ENCODE results near the gene SBSN.

SBSN gene

DNA sequence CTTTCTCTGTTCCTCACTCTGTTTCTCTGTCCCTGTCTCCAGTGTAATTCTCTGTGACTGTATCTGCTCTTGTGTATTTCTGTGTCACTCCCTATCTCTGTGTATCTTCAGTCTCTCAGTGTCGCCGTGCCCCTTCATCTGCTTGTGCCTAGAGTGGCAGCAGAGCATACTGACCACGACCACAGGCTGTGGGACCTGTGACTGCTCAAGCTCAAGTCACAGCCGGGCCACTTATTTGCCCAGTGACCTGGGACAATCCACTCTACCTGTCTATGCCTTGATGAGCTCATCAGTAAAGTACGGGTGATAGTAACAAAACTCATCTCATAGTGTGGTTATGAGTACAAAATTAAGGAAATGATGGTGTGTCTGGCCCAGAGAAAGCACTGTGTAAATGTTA is 26.0 kb upstream of the SBSN start:
- DNase-seq = no peak

DNA sequence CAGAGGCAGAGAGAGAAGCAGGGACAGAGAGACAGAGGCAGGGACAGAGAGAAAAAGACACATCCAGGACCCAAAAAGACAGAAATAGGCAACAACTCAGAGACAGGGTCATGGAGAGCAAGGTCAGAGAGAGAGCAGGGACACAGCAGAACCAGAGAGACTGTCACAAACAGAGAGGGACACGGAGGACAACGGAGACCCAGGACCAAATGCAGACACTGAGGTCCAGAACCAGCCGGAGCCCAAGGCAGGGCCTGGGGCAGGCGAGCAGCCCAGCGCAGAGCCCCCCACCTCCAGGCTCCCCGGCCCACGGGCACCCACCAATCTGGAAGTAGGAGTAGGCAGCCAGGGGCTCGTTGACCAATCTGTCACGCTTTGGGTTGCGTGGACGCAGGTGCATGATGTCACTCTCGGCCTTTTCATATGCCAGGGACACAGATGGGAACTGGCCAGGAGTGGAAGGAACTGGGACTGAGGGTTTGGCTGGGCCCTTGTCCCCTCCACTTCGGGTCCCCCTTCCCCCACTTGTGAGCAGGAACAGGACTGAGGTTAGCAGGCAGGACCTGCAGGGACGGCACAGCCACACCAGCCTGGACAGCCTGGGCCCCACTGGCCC is 25.4 kb upstream of the SBSN start:
- DNase-seq = no peak

DNA sequence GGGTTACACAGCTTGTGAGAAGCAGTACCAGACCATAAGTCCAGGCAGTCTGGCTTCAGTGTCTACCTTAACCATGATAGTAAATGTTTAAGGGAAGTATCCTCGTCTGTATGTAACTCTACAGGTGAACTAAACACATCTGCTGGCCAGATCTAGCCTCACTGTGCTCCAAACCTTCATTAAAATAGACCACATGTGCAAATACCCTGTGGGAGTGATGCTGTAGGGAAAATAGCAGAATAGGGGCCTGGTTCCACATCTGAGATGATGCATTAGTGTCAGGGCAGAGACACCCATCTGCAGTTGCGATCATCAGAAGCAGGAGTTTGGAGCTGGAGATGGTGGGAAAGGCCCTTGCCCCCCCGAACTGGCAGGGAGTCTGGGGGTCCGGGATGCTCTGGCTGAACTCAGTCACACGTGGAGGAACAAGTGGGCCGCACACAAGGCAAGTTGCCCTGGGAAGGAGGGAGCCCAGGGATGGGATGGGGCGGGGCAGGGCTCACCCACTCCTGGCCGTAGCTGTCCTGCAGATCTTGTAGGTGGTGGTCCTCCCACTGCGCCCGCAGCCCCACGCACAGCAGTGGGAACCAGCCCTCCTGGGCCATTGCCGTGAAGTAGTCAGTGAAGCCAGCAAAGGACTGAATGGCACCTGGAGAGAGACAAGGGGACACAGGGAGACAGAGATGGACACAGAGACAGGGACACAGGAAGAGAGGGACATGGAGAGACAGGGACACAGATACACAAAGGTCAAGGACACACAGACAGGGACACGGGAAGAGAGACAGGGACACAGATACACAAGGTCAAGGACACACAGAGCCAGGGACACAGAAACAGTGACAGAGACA is 24.6 kb upstream of the SBSN start:
- DNase-seq = no peak

DNA sequence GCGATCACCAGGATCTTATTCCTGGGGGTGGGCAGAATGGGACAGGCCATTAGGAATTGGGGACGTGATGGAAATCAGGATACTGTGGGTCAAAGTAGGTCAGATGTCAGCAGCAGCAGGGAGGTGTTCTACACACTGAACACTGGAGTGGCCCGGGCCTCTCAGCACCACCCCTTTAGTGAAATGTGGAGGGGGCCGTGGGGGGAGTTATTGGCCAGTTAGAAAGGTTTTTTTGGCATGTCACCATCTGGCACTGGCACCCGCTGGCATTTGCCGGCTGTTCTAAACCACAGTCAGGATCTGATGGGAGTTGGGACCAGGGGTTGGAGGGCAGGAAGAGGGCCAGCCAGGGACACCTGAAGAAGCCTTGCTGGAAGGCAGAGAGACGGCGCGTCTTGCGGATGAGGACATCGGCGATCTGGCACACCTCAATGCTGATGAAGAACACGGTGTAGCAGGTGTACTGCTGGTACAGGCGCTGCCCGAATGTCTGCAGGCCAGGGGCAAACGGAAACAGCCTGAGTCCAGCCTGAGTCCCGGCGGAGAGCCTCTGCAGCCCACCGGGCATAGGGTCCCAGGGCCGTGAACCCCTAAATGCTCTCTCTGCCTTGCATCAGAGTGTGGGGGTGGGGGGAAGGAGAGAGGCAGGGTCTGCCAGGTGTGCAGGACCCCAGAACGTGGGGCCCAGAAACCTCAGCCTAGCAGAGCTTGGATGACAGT is 23.1 kb upstream of the SBSN start:
- no peak for DNase-seq

DNA sequence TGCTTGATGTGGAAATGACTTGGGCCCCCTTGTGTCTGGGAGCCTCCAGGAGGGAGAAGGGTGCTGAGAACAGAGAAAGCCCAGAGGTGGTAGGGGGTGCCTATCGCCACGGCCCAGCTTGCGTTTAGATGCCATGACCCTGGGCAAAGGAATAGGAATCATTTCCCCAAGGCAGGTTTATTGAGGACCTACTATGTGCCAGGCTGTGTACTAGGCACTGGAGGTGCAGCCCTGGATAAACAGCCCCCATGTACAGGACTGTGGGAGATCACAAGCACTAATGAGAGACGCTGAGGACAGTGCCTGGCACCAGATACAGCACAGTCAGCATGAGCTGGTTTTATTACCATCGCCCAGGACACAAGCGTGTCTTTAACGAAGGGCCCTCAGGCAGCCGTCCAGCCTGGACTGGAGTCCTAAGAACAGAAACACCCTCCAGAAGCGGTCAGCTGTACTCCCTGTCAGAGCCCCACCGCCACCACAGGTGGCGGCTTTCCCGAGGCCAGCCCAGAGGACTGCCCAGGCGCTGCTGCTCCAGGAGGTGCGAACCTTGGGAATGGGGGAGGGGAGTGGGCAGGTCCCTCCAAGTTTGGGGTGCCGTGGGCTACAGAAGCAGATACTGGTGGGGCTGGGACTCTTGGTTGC is 21.9 kb upstream of the SBSN start:
- DNase-seq = no peak

DNA sequence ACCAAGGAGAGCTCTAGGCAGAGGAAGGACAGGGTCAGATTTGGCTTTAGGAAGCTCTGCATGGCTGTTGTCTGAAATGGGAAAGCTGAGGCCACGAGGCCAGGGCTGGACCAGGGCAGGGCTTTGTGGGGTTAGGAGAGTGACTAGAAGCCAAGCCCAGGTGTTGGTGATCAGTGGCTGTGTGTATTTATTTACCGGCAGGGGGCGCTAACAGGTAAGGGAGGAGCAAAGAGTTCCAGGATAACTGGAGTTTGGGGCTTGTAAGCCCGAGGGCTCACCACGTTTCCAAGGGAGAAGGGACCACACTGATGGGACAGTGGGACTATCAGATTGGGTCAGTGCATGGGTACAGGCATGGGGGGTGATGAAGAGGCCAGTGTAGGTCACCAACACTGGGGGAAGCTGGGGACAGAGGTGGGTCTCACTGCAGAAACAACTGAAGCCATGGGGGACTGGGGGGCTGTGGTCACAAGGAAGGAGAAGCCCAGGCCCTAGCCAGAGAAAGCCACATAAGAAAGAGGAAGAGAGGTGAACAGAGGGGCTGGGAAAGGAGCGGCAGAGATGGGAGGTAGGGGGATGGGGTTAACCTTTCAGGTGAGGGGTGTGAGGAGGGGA is 21.2 kb upstream of the SBSN start:
- DNase-seq = peak; percentile 62

DNA sequence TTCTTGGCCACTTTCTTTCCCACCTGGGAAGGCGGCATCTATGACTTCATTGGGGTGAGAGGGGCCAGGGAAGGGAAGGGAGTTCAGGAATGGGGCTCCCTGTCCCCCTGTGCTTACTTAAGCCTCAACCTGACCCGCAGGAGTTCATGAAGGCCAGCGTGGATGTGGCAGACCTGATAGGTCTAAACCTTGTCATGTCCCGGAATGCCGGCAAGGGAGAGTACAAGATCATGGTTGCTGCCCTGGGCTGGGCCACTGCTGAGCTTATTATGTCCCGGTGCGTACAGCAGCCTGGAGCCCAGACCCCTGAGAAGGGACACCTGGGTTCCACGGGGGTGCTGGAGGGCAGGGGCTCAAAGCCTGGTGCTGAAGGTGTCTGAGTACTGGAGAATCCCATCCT is 18.4 kb upstream of the SBSN start:
- no peak for DNase-seq

DNA sequence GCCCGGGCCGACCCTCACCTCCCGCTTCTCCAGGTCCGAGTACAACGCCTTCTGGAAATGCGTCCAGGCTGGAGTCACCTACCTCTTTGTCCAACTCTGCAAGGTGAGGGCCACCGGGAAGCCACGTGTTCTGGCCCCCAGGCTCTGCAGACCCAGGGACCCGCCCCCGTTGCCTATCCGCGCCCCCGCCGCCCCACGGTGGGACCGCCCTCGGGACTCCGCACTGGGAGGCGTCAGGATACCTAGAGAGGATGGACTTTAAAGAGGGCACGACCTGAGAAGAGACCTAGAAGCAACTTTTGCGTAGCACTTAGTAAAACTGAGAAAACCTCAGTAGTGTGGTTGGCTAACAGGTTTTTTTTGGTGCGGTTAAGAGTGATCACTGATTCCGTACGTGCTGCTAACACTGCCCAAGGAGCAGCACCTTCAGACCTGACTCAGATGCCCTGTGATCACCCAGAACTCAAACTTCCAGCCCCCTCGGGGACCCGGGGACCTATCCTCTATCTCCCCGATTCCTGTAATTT is 17.8 kb upstream of the SBSN start:
- peak; percentile 34 for DNase-seq

DNA sequence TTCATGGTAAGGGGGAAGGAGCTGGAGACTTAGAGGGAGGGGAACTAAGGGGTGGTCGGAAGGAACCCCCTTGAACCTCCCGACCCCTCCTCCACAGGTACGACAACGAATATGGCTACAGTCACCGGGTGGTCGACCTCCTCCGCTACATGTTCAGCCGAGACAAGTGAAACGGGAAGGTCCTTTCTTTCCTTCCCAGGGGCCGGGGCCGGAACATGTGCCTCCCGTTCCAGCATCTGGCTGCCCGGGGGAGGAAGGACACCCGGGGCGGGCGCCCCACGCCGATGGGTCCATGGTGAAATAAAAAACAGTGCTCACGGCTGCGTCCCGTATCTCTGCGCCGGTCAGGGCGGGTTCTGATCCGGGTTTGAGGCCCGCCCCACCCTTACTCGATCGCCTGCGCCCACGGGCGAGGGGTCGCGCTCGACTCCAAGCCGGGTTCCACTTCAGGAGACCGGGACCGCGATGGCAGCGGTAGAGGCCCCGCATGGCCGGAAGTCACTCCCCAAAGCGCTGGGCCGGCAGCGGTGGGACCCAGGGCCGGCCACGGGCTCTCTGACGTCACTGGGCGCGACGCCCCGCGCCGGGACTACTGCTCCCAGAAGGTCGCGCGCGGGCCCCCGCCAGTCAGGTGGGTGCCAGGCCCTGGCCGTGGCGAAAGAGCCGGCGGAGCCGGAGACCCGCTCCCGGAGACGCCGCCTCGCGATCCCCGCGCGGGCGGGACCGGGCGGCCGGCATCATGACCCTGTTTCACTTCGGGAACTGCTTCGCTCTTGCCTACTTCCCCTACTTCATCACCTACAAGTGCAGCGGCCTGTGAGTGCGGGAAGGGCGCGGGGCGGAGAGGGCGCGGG is 17.1 kb upstream of the SBSN start, which contains the start of gene TMEM147:
Gene TMEM147 (plus strand): TSS at position 626 of the 854 bp plus-strand sequence. CDS start 114 bp downstream, at position 740.
- DNase-seq = peak; percentile 69

DNA sequence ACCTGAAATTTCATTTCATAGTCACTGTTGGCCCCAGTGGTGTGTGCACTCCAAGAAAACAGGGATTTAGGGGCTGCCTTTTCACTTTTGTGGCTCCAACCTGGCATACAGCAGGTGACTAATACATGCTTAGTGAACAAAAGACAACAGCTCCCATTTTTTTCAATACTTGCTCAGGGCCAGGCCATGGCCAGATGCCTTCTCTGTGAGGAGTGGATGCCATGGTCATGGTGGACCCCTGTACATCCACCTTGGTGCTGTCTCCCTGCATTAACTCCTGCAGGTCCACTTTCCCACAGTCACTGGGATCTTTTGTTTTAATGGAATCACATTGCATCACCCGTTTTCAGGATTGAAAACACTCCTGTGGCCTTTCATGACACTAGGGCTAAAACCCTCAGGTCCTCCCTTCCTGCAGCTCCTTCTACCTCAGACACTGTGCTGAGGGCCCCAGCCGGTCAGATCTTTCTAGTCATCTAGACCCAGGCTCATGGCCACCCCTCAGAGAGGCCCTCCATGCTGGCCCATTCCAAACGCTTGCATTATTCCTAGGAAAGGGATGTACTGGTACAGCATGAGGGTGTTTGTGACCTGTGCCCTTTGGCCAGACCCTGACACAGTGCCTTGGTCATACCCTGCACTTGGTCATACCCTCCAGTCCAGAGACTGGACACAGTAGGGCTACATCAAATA is 16.1 kb upstream of the SBSN start:
- DNase-seq = no peak

DNA sequence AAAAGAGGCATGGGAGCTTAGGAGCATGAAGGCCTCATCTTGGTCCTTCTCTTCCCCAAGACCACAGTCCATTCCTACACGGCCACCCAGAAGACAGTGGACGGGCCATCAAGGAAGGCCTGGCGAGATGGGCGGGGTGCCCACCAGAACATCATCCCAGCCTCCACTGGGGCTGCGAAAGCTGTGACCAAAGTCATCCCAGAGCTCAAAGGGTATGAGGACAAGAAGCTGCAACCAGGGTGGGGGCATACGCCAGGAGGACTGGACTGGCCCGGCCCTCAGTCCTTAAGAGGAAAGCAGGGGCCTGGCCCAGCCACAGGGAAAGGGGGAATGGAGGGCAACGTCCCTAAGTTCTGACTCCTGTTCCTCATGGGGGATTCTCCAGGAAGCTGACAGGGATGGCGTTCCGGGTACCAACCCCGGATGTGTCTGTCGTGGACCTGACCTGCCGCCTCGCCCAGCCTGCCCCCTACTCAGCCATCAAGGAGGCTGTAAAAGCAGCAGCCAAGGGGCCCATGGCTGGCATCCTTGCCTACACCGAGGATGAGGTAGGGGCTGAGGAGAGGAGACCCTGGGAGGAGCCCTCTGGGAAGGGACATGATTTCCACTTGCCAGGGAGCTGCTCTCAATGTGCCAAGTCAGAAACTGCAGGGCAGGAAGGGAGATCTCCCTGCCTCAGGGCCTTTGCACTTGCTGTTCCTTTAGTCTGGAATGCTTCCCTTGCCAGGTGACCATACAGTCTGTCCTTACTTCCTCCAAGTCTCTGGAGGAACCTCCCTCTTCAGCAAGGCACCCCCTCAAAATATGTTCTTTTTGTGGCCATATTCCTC is 15.4 kb upstream of the SBSN start:
- DNase-seq = no peak

DNA sequence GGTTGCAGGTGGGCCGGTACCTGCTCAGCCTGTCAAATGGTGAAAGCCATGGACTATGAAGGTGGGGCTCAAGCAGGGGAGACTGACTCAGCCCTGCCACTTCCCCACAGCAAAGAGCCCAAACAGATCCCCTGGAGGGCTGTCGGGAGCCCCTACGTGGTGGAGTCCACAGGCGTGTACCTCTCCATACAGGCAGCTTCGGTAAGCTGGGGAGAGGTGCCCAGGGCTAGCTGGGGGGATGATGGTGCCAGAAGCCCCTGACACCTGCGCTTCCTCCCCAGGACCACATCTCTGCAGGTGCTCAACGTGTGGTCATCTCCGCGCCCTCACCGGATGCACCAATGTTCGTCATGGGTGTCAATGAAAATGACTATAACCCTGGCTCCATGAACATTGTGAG is 14.1 kb upstream of the SBSN start:
- no peak for DNase-seq

DNA sequence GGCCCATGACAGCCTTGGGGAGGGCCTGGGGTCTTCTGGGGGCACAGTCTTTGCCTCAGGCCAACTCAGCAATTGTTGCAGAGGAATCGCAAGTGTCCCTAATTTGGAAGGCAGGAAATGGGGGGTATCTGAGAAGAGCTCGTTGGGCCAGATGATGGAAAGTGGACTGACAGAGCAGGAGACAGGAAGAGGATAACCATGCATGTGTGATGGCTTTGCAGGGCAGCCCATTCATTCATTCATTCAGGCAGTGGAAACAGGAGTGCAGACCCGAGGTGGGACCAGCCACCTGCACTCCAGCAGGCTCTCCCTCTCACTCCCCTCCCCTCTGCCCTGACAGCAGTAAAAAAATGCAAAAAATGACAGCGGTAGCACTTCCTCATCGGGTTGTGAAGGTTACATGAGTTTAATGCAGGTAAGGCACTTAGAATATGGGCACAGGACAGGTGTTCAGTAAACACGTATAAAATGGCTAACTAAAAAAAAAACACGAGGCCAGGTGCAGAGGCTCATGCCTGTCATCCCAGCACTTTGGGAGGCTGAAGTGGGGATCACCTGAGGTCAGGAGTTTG is 12.3 kb upstream of the SBSN start:
- no peak for DNase-seq

DNA sequence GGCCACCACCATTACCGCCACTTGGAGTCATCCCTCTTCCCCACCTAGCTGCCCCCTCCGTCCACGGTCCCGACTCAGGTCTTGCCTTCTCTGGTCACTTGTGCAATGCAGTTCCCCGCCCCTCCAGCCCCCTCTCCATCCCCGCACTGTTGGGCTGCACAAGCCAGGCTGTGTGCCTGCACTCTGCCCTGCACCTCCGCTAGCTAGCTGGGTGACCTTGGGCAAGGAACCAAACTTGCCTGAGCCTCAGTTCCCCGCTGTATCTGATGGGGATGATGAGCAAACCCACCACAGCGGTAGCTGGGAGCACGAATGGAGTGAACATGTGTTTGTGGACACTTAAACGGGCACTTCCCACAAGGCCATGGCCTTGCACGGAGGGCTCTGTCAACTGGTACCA is 11.7 kb upstream of the SBSN start:
- no peak for DNase-seq

DNA sequence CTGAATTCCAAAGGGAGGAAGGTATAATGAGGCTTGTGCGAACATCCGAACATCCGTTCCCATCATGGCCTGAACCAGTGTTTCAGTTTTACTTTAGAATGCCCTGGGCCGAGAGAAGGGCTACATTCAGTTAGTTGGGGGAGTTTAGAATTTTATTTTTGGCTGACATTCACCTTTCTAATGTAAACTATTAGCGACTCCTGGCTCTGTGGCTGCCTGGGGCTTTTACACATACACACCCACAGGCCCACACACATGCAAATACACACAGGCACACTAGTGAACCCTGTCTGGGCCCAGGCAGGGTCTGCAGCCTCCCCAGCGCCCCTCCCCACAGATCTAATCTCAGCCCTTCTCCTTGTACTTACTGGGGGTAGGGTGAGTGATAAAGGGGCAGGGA is 11.2 kb upstream of the SBSN start:
- no peak for DNase-seq

DNA sequence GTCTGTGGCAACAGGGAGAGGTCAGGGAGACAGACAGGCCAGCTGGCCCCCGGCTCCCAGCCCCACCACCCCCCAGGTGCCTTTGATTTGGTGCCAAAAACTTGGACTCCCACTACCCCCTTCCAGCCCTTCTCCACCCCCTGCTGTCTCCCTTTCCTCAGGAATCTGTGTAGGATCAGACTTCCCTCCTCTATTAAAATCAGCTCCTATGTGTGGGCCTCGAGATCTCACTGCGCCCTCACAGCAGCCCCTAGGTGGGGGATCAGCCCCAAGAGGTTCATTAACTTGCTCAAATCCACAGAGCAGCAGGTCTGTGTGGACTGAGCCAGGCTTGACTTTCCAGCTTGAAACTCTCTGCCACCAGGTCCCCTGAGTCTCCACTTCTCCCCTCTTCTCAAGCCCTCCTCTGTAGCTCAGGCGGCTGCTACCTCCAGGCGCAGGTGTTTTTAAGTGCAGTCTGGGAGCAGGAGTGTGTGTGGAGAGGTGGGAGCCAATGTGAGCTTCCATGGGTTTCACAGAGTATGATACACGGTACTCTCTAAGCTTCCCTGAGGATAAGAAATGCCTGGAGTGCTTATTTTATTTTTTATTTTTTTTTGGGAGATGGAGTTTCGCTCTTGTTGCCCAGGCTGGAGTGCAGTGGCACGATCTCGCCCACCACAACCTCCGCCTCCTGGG is 6.8 kb upstream of the SBSN start:
- DNase-seq = no peak

DNA sequence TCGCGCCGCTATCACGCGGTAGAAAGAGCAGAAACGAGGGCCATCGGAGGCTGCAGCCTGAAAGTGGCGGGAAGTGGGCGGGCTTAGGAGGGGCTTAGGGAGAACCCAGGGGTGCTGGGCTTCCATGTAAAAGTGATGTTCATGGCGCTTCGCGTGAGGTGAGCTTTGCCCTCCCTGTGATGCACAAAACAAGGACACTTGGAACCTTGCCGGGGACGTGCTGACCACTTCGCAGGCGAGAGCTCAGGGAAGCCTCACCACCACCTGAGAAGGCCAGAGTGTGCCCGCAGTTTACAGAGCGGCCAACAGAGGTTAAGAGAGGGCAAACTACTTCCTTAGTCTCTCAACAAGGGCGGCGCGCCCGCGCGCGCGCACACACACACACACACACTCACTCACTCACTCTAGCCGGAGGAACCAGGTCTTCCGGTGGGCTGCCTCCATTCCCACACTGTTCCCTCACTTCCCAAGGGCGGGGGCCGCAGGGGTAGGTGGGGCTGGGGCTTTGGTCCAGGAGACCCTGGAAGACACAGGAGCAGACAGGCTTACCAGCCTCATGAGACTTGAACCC is 5.8 kb upstream of the SBSN start:
- no peak for DNase-seq

DNA sequence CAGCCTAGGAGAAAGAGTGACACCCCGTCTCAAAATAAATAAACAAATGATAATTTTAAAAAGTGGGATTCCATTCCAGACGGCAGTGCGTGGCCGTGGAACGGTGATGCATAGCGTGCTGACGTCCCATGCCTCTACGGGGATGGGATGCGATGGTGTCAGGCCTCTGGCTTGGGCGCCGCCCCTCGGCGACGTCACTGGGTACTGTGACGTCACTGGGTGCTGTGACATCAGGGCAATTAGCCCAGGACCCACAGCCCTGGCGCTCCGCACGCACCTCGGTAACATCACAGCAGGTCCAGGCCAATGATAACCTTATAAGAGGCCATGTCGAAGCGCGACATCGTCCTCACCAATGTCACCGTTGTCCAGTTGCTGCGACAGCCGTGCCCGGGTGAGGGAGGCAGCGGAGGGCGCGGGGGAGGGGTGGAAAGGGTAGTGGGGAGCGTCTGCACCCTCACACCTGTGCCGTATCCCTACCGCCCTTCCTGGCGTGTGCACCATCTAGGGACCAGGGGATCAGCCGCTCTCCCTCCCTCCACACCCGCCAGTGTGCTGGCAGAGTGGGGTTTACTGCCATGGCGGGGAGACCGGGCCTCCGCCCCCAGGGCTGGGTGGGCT is 5.2 kb upstream of the SBSN start, which contains the start of gene GAPDHS:
Gene GAPDHS (plus strand): TSS at position 256 of the 621 bp plus-strand sequence. CDS start 72 bp downstream, at position 328.
- DNase-seq = no peak
